Activated naive CD8-positive, alpha-beta T cell (primary cell): ENCODE measurements around the gene SENP6.

Experiments used
- H3K27ac Mint-ChIP-seq: one replicate; pipeline ENCODE4 v1.8.0; 2021; ENCODE audit warnings: mixed read lengths
- H3K27me3 Mint-ChIP-seq: one replicate; pipeline ENCODE4 v1.8.0; 2021; ENCODE audit warnings: mixed read lengths
- H3K36me3 Mint-ChIP-seq: one replicate; pipeline ENCODE4 v1.8.0; 2021; ENCODE audit warnings: mixed read lengths
- H3K4me1 Mint-ChIP-seq: one replicate; pipeline ENCODE4 v1.8.0; 2021; ENCODE audit warnings: low read depth, mixed read lengths
- H3K4me3 Mint-ChIP-seq: one replicate; pipeline ENCODE4 v1.8.0; 2021; ENCODE audit warnings: mild to moderate bottlenecking, mixed read lengths
- H3K9me3 Mint-ChIP-seq: one replicate; pipeline ENCODE4 v1.8.0; 2021; ENCODE audit warnings: low read depth, mixed read lengths

Gene SENP6

GRCh38 chr6:75735491-75736186 is 134.0 kb downstream of the SENP6 start:
- H3K27ac Mint-ChIP-seq: no peak overlapping the region
- no peaks in the 10 kb centered on the region for H3K4me1 Mint-ChIP-seq
- H3K27me3 Mint-ChIP-seq: peaks cover 4% of the 10 kb centered on the region
- no peak overlapping the region for H3K4me3 Mint-ChIP-seq
- H3K9me3 Mint-ChIP-seq: no peaks in the 10 kb centered on the region
- no peaks in the 10 kb centered on the region for H3K36me3 Mint-ChIP-seq

DNA sequence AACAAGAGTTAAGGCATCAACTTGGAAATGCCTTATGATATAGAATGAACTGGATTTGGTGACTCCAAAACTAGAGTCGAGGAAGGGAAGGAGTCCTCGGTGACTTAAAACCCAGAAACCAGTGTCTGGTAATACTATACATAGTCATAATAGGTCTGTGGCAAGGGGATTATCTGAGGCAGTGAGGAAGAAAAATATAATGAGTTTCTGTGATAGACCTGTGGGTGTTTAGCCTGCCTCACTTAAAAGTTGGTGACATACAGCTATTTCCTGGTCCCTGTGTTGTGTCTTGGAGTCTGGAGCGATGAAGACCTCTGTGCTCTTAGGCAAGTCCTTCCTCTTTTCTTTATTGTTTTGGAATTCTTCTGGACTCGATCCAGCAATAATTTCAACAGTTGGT is 142.3 kb downstream of the SENP6 start:
- Mint-ChIP-seq H3K9me3 (no peaks in the 10 kb centered on the region), H3K4me1 (peaks cover 6% of the 10 kb centered on the region), H3K36me3 (no peaks in the 10 kb centered on the region), H3K27ac (no peak overlapping the region), H3K4me3 (no peak overlapping the region), H3K27me3 (peaks cover 20% of the 10 kb centered on the region)

GRCh38 chr6:75745404-75745803 is 143.7 kb downstream of the SENP6 start:
- no peak overlapping the region for H3K27ac Mint-ChIP-seq
- peaks cover 25% of the 10 kb centered on the region for H3K27me3 Mint-ChIP-seq
- H3K4me1 Mint-ChIP-seq: peaks cover 9% of the 10 kb centered on the region
- H3K4me3 Mint-ChIP-seq: no peak overlapping the region
- no peaks in the 10 kb centered on the region for H3K36me3 Mint-ChIP-seq
- H3K9me3 Mint-ChIP-seq: no peaks in the 10 kb centered on the region

DNA sequence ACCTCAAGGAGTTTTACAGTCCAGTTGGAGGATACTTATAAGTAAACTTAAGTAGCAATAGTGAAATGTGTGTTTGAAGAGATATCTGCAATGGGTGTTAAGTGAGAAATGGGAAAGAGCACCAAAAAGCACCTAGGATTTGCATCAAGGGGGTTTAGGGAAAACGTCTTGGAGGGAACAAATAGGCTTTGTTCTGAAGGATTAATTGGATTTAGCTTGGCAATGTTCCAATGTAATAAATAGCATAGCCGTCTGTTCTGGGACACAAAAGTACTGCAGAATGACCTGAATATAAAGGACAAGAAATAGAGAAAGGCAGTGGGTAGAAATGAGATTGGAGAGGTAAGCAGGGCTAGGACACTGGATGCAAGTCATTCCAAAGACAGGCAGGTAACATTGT is 144.5 kb downstream of the SENP6 start:
- H3K27me3 Mint-ChIP-seq: peaks cover 30% of the 10 kb centered on the region
- H3K4me3 Mint-ChIP-seq: no peak overlapping the region
- no peaks in the 10 kb centered on the region for H3K36me3 Mint-ChIP-seq

GRCh38 chr6:75747152-75747992 is 145.7 kb downstream of the SENP6 start:
- Mint-ChIP-seq H3K36me3 (no peaks in the 10 kb centered on the region), H3K27ac (no peak overlapping the region), H3K4me1 (peaks cover 9% of the 10 kb centered on the region), H3K9me3 (no peaks in the 10 kb centered on the region), H3K27me3 (peaks cover 27% of the 10 kb centered on the region), H3K4me3 (peak overlapping the region; percentile 40)

More for the DNA sequence above, 144.5 kb downstream of the SENP6 start:
- H3K4me1 Mint-ChIP-seq: peaks cover 9% of the 10 kb centered on the region
- H3K27ac Mint-ChIP-seq: no peak overlapping the region
- H3K9me3 Mint-ChIP-seq: no peaks in the 10 kb centered on the region

GRCh38 chr6:75748003-75748742 is 146.5 kb downstream of the SENP6 start:
- H3K27me3 Mint-ChIP-seq: peaks cover 26% of the 10 kb centered on the region

GRCh38 chr6:75748743-75749538 is 147.3 kb downstream of the SENP6 start, which contains the start of gene MYO6:
Gene MYO6 (plus strand): TSS chr6:75749239. CDS start chr6:75817548, 68,309 bp downstream.
- Mint-ChIP-seq H3K27me3 (peaks cover 26% of the 10 kb centered on the region), H3K27ac (no peak within 1 kb of the TSS)

More at GRCh38 chr6:75748003-75748742, 146.5 kb downstream of the SENP6 start:
- H3K36me3 Mint-ChIP-seq: no peaks in the 10 kb centered on the region
- peaks cover 9% of the 10 kb centered on the region for H3K4me1 Mint-ChIP-seq
- no peak overlapping the region for H3K27ac Mint-ChIP-seq
- H3K4me3 Mint-ChIP-seq: peak overlapping the region; percentile 85
- H3K9me3 Mint-ChIP-seq: no peaks in the 10 kb centered on the region

DNA sequence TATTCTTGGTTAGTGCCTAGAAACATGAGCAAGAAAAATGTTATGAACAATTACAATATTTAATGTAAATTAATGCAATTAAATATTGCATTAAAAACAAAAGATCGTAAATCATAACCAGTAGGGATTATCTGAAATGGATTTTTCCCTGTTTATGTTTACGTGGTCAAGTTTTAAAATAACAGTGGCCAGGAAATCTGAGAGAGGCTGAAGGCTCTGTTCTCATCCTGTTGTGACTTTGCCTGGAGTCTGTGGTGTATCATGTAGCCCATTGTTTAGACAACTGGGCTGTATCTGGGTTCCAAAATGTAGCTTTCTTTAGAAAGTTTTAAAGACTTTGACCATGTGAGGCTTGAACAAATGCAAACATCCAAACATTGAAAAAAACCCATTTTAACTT is 149.8 kb downstream of the SENP6 start:
- H3K27me3 Mint-ChIP-seq: peaks cover 24% of the 10 kb centered on the region
- H3K4me1 Mint-ChIP-seq: peaks cover 9% of the 10 kb centered on the region
- no peak overlapping the region for H3K4me3 Mint-ChIP-seq
- no peaks in the 10 kb centered on the region for H3K36me3 Mint-ChIP-seq
- no peaks in the 10 kb centered on the region for H3K9me3 Mint-ChIP-seq
- no peak overlapping the region for H3K27ac Mint-ChIP-seq

More at GRCh38 chr6:75748743-75749538, 147.3 kb downstream of the SENP6 start, which contains the start of gene MYO6:
- H3K4me1 Mint-ChIP-seq: peaks cover 9% of the 10 kb centered on the region
- no peaks in the 10 kb centered on the region for H3K36me3 Mint-ChIP-seq
- H3K9me3 Mint-ChIP-seq: no peaks in the 10 kb centered on the region
- peak within 1 kb of the TSS; percentile 95 for H3K4me3 Mint-ChIP-seq

DNA sequence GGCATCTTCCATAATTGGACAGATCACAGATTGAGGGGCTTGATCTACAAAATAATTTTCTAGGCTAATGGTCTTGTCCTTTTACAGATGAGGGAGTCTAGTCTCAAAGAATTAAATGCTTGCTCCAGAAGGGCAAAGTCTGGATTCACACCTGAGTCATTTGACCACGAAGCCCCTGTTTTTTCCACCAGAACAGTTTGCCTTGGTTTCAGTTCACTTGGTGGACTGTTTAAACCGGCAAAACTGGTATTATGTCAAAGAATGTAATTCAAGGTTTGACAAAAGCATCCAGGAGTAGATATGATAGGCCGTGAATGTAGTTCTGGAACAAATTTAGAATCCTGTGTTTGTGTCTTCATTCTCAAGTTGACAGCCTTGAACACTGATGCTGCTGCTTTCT is 150.7 kb downstream of the SENP6 start:
- H3K4me3 Mint-ChIP-seq: no peak overlapping the region
- no peak overlapping the region for H3K27ac Mint-ChIP-seq
- H3K9me3 Mint-ChIP-seq: no peaks in the 10 kb centered on the region
- peaks cover 22% of the 10 kb centered on the region for H3K27me3 Mint-ChIP-seq
- H3K36me3 Mint-ChIP-seq: no peaks in the 10 kb centered on the region
- H3K4me1 Mint-ChIP-seq: peaks cover 9% of the 10 kb centered on the region

- no peak overlapping the region for H3K4me3 Mint-ChIP-seq
Measured at GRCh38 chr6:75755704-75756103, 154.0 kb downstream of the SENP6 start.

GRCh38 chr6:75757295-75757694 is 155.6 kb downstream of the SENP6 start:
- Mint-ChIP-seq H3K36me3 (no peaks in the 10 kb centered on the region), H3K4me1 (no peaks in the 10 kb centered on the region), H3K4me3 (no peak overlapping the region), H3K9me3 (no peaks in the 10 kb centered on the region), H3K27me3 (peaks cover 12% of the 10 kb centered on the region), H3K27ac (no peak overlapping the region)

More at GRCh38 chr6:75755704-75756103, 154.0 kb downstream of the SENP6 start:
- Mint-ChIP-seq H3K9me3 (no peaks in the 10 kb centered on the region), H3K36me3 (no peaks in the 10 kb centered on the region), H3K4me1 (no peaks in the 10 kb centered on the region), H3K27me3 (peaks cover 13% of the 10 kb centered on the region), H3K27ac (no peak overlapping the region)

DNA sequence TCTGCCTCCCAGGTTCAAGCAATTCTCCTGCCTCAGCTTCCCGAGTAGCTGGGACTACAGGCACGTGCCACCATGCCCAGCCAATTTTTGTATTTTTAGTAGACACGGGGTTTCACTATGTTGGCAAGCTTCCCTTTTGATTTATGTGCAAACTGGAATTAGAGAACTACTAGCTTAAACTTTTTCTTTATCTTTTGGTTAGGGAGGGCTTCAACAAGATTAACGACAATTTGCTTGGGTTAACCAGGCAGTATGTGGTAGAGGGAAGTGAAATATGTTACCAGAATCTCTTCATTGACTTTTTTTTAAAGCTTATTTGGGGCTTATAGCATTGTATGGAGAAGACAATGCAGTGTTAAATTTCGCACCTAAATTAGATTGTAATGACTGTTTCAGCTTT is 156.4 kb downstream of the SENP6 start:
- Mint-ChIP-seq H3K27ac (no peak overlapping the region), H3K9me3 (no peaks in the 10 kb centered on the region), H3K27me3 (peaks cover 14% of the 10 kb centered on the region), H3K36me3 (no peaks in the 10 kb centered on the region), H3K4me3 (no peak overlapping the region), H3K4me1 (no peaks in the 10 kb centered on the region)

- Mint-ChIP-seq H3K27me3 (peaks cover 16% of the 10 kb centered on the region), H3K9me3 (no peaks in the 10 kb centered on the region), H3K27ac (no peak overlapping the region), H3K4me3 (no peak overlapping the region), H3K36me3 (no peaks in the 10 kb centered on the region), H3K4me1 (no peaks in the 10 kb centered on the region)
Measured at GRCh38 chr6:75759207-75759606, 157.5 kb downstream of the SENP6 start.

GRCh38 chr6:75760320-75760719 is 158.6 kb downstream of the SENP6 start:
- H3K4me3 Mint-ChIP-seq: no peak overlapping the region
- no peaks in the 10 kb centered on the region for H3K4me1 Mint-ChIP-seq
- no peak overlapping the region for H3K27ac Mint-ChIP-seq
- no peaks in the 10 kb centered on the region for H3K36me3 Mint-ChIP-seq
- no peaks in the 10 kb centered on the region for H3K9me3 Mint-ChIP-seq
- peaks cover 14% of the 10 kb centered on the region for H3K27me3 Mint-ChIP-seq
